Stimulated activated CD8-positive, alpha-beta memory T cell treated with anti-CD3 and anti-CD28 coated beads, Interleukin-15, amount 100 ng/mL, for 24 hours (primary cell): Measurements from ENCODE around the gene ACBD6.
A peak's percentile ranks its signal among the peaks of the same experiment; 100 is the strongest.
"Not testable (repeated sequence)": the region's sequence is repeated elsewhere in the genome, so short reads cannot be mapped to it uniquely, and the experiment has no call there.

Source experiments
- DNase-seq: peaks from one replicate; pipeline ENCODE4 v3.0.0-alpha.2; 2020; ENCODE audit warnings: low read depth

ACBD6 gene, protein sequence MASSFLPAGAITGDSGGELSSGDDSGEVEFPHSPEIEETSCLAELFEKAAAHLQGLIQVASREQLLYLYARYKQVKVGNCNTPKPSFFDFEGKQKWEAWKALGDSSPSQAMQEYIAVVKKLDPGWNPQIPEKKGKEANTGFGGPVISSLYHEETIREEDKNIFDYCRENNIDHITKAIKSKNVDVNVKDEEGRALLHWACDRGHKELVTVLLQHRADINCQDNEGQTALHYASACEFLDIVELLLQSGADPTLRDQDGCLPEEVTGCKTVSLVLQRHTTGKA

DNA sequence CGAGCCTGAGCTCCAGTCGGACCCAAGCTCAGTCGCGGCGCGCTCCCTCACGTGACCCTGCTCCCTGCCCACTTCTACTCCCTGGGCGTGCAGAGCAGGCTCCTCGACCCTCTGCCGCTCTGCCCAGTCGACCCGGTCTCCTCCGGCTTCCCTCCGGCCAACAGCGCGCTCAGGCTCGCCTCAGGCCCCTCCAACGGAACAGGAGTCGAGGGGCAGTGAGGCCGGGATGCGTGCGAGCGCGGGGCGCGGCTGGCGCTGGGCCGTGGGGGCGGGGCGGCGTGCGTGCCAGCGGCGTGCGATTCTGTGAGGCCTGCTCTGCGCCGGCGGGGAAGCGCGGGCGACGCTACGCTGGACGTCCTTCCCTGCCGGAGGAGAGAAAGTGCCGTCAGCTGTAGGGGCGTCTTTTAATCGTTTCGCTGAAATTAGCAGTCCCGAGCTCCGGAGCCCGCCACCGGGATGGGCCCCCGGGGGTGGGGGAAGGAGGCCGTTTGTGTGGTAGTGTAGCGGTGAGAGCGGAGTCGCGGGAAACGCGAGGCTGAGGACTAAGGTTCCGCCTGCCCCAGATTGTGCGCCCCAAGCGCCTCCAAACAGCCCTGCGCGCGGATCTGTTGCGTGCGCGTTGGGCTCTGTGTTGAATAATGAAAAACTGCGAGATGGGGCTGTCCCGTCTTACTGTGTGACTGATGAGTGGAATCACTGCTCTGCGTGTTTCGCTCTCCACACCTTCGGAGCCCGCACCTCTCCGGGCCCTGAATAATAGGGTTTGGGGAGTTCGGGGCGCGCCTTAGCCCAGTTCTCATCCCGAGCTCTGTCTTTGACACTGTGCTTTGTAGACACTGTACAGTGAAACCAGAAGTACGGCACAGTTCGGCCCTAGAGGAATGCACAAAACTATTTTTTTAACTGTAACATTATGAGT is at the start of gene ACBD6:
Gene ACBD6, minus strand, starts transcription at position 217 of the 919 bp plus-strand sequence. CDS start 311 bp downstream, outside the sequence.
- peak; percentile 65 for DNase-seq

DNA sequence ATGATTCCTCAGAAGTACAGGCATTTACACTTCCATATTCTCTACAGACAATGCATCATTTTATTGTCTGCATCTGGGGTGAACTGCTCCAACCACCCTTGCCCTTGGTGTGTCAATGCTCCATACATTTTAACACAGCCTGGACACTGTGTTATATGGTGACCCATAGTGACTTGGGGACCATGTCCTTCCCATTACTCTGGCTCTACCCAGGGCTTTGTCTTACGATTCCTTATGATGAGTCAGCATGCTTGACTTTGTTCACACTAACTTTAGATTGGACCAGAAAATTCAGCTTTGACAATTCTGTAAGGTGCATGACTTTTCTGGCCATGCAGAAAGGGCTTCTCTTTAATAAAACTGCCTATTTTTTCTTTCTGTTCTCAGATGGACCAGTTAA is 49.6 kb upstream of the ACBD6 start:
- DNase-seq, result no peak

DNA sequence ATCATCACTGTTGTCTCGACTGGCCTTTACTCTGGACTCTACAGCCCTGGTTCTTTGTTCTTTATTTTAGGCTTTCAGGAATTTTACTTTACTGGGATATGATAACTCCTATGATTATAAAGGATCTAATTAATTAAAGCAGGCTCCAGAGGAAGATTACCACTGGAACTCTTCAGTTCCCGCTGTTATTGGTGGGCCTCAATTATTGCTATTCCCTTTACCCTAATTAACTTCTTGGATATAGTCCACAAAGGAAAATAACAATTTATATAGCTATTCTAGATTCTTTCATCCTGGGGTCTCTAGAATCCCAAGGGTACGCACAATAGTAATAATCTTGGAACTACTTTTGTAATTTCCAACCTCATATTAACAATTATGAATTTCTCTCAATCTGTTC is 47.9 kb upstream of the ACBD6 start:
- DNase-seq, result no peak

DNA sequence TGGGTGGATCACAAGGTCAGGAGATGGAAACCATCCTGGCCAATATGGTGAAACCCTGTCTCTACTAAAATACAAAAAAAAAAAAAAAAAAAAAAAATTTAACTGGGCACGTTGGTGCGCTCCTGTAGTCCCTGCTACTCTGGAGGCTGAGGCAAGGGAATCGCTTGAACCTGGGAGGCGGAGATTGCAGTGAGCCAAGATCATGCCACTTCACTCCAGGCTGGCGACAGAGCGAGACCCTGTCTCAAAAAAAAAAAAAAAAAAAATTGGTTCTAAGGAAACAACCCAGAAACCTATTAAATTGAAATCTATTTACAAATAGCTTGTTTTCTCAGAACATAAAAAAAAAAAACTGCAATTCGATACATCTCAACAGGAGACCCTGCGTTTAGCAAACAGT is 47.4 kb upstream of the ACBD6 start:
- not testable (repeated sequence) for DNase-seq

DNA sequence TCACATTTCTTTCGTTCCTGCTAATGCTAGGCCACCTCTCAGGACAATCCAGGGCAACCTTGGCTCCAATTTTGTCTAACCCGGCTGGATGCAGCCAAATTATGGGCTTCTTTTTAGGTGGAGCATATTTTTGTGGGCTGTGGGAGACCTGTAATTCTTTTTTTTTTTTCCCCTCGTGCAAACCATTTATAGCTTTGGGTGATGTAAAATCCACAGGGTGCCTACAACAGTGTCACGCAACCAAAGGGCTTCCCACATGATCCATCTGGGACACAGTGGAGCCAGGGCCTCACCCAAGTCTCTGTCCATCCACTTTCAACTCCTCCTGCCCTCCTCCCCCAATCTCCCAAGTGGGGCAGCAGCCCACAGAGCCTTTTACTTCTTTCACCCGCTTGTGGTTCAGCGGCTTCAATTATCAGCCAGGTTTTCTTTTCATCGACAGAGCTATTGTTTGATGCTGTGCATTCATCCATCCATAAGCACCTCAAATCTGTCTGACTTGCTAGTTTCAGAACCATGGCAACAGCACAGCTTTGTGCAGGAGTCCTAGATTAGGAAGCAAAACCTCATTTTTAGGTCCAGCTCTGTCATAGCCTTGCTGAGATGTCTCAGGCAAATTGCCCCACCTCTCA is 46.4 kb upstream of the ACBD6 start:
- no peak for DNase-seq

DNA sequence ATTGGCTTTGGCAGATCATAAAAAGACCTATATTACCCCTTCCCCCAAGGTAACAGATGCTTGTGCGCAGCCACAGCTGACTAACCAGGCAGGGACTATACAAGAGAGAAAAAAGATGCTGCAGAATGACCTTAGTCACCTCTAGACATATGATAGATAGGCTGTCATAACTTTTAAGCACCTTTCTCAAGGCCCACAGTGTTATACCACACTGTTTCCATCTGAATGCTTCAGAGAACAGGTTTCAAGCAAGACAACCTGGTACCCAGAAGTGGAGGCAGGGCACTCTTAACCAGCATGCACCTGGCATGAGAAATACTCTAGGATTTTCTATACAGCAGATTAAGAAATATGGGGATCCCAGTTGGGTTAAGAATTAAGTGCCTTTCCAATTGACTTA is 43.6 kb upstream of the ACBD6 start:
- DNase-seq, result no peak

DNA sequence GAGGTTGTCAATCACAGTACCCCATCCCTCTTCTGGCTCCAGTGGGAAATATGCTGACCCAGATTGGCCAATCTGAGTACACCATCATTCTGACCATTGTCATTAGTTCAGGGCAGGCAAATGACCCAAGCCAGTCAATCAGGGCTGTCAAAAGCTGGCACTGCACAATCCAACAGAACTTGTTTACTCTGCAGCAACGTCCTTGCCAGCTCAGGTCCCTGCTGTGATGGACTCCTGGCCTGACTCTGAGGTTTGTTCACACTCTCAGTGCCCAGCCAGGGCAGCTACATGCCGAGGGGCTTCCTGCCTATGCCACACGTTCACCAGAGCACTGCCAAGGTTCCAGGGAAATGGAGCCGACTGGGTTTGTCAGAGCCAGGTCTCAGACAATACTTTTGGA is 41.7 kb upstream of the ACBD6 start:
- DNase-seq, result no peak

DNA sequence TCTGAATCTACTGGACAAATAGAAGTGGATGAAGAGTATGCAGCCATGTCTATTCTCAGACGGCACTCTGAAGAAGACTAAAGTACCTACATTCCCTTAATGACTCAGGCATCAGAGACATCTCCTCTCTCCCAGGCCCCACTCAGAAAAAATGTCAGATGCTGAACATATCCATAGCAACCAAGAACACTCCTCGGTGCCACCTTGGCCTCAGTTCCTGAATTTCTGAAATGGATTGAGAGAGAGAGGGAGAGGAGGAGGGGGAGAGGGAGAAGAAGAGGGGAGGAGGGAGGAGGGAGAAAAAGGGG is 40.4 kb upstream of the ACBD6 start:
- DNase-seq, result no peak

DNA sequence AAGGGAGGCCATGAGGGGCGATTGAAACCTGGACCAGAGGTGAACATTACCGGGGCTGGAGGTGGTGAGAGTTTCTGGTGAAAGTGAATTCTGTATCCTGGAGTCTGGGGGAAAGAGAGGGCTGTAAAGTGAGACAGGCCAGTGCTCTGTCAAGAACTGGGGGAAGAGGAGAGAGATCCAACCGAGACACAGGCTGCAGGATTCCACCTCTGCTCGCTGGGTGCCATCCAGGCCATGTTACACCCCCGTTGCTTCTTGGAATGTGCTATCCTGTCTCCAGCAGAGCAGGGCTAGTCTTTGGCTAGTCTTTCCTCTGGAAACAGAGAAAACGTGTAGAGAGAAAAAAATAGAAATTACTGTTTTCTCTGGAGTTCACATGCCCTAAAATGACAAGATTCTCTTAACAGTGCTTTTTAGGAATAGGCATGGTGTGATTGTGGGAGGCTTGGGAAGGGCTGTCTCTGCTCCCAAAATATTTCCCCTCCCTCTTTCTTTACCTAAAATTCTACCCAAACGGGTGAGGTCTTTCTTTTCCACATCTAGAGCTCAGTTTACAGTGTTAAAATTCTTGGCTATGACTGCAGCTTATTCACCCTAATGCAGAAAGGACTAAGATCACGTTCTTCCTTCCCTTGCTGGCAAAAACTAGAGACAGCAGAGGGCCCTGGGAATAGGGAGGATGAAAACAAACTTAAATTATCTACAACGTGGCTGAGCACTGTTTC is 39.9 kb upstream of the ACBD6 start:
- no peak for DNase-seq

DNA sequence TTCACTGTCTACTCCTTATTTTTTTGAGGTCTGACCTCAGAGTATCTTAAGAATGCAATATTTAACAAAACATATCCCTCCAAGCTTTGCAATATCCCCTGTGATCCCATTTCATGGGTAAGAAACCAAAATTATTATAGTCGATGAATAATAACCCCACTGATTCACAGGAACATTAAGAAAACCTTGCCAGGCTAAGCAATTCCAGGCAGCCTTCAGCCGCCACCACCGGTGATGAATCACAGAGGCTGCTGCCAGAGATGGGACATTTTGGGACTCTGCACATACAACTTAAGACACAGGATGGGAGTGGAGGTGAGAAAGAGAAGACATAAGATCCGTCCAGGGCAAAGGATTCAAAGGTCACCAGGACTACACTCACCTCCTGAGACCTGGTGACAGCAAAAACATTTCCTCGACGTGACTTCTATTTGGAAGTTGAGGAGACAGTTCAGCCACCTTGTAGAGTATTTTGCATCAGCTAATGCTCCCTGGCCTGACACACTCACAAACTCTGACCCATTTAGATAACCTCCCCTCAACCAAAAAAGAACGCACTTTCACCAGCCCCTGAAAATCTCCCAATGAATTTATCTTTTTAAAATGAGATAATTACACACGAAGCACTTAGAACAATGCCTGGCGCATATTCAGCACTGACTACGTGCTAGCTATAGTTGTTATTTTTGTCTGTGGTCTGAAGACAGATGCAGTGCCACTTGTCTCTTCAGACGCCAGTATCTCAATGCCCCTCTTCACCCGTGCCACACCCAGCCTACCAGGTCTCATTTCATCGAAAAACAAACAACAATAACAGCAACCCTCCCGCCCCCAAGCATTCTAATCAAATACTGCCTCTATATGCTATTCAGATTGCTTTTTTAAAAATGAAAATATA is 38.6 kb upstream of the ACBD6 start:
- DNase-seq, result no peak

DNA sequence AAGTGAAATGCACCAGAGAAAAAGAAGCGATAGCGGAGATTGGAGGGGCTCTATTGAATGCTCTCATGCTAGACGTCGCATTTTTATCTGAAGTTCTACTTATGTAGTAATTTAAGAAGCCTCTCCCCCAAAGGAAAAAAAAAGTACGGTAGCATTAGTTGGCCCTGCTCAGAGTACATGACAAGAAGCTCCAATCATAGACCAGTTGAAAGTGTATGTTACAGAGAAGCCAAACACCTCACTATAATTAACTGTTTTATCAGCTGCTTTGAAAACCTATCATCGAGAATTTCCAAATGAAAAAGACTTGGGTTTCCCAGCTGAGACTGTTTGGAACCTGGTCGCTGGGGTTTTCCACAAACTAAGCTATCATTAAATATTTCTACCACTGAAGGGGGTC is 36.8 kb upstream of the ACBD6 start:
- DNase-seq, result no peak

DNA sequence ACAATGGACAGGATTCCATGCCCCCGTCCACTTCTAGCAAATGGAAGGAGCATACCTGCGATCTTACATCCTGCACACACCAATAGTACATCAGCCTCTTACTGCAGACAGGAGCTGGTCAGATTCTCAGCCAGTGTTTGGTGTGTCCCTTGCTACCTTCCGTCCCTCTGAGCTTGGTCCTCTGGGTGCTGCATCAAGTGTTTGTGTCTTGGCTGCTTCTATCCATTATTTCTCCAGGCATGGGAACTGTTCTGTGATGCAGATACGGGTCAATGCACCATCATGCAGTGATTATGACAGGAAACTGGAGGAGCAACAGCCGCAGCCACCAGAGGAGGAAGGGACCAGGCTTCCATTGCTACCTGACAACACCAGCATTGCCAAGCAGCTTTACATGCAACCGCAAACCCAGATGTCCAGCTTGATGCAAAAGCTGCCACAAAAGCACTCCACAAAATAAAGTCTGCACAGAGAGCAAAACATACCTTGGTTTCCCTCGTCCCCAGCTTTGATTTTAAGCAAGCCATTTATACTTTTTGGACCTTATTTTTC is 34.5 kb upstream of the ACBD6 start:
- no peak for DNase-seq

DNA sequence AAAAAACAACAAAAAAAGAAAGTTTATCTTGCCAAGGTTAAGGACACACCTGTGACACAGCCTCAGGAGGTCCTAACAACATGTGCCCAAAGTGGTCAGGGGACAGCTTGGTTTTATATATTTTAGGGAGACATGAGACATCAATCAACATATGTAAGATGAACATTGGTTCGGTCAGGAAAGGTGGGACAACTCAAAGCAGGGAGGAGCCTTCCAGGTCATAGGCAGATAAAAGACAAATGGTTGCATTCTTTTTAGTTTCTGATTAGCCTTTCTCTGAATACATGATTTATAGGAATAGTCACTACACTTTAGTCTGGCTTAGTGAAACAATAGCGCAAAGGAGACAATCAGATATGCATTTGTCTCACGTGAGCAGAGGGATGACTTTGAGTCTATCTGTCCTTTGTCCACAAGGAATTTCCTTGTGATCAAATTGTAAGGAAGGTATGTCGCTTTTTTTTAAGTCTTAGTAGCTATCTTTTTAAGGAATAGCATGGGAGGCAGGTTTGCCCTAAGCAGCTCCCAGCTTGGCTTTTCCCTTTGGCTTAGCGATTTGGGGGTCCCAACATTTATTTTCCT is 33.1 kb upstream of the ACBD6 start:
- DNase-seq, result no peak

DNA sequence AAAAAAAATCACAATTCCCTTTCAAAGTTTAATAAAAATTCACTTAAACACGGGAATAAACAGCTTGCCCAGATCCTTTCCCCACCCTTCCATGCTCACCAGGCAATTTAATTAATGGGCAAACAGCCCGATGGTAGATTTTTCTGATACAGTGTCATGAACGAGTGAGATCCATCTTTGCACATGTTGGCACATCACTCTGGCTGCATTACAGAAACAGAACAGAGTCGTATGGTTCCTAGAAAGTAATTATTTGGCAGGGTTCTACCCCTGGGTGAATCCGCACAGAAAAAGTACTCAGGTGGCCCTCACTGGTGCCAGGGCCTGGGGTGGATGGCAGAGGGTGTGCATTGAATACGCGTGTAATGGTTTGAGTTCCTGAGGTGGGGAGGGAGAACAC is 31.8 kb upstream of the ACBD6 start:
- no peak for DNase-seq

DNA sequence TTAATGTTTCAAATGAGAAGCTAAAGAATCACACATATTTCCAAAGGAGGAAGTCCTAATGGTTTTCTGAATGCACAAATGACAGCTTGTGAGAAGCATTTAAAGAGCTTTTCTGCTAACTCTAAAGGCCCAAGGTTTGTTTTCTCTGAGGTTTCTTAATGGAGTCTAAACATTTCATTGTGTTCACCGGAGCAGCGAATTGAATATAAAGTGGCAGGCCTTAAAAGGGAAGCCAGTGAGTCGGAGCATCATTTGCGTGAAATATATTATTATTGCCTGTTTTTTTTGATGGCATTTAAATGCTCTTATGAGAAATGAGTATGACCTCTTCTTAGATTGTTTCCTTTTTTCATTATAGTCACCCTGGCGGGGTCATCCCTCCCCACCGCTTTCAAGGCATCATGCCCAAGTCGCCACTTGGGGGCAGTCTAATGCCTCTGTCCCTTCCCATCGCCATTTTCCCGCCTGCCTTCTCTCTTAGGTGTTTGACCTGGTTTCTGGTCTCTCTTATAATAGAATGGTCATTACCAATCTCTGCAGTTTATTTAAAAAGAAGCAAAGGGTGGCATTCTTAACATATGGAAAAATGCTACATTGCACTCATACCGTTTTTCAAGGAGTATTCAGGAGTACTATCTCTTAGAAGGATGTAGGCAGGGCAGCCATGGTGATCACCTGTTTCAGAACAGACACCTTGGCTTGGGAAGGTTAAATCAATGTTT is 31.1 kb upstream of the ACBD6 start:
- peak; percentile 24 for DNase-seq

DNA sequence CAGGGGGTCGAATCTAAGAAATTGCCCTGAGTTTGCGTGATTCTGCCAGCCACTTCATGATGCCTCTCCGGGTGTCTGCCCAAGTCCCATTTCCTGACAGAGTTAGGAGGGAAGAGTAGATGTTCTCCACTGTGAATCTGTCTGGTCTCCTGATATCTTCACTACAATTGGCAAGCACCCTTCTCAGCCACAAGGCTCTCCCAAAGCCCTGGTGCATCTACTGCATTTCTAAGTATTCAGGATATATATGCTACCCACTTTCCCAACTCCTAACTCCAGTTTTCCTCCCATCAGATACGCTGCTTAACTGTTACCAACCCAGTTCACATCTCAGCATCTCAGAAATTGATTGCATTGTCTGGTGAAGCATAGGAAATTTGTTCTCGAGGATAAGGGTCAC is 30.5 kb upstream of the ACBD6 start:
- DNase-seq, result no peak

DNA sequence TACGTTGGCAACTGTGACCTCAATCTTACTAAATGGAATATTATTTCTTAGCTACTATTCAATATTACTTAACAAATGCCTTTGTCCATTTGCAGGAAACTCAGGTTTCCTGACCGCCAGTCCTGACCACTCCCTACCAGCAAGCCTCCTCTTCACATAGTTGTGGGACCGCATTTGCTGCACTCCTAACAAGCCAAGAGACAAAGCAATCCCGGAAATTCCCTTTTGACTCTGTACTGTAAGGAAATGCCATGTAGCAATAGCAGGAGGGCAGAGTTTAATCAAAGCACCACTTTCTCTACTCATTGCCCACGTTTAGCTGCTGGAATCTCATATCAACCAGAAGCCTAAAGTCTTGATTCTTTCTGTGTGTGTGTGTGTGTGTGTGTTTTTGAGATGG is 28.1 kb upstream of the ACBD6 start:
- no peak for DNase-seq

DNA sequence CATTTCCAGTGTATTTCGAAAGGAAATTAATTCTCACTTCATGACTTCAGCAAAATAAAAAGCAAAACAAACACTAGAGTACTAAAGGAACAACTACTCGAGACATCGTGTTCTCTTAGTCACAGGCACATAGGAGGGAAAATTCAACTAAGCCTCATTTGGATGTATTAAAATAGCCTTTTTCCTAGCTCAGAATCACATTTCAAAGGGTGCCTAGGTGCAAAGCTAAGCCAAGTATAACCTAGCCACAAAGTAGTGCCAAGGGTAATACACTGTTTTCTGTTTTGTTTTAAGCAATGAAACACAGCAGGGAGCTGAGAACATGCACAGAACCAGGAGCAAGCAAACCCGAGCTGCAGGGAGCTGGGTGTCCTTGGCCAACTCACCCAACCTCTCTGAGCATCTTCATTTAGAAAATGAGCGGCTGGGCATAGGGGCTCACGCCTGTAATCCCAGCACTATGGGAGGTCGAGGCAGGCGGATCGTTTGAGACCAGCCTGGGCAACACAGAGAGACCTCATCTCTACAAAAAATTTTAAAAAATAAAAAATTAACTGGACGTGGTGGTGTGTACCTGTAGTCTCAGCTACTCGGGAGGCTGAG is 26.6 kb upstream of the ACBD6 start:
- DNase-seq, result no peak

DNA sequence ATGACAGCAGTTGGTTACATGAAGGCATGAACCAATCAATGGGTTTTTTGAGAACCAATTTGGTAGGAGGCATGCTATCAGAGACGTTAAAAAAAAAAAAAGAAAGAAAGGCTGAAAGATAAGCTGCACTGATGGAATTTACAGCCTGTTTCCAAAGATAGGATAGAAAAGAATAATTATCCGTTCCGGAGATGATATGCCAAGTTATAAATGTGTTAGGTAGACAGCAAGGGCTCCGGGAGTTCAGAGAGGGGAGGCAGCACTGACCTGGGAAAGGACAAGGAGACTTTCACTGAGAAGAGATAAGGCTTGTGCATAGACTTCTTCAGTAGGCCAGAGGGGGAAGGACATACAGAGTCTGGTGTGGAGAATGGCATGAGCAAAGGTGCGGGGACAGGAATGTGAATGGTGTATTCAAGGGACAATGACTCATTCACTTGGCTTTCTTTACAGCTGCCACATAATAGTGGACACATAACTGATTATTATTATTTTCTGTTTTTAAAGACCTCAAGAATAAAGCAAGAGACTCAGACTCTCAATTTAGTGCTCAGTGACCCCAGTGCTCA is 24.8 kb upstream of the ACBD6 start:
- DNase-seq, result no peak
